Measurements from ENCODE around the gene C19orf85. TPM values are rescaled to one million over a fixed set of nuclear protein-coding genes. Genes with fewer than 3 reads are reported as not detected.

Gene C19orf85
- total RNA-seq, 1 experiment from 2014 or later = not detected

DNA sequence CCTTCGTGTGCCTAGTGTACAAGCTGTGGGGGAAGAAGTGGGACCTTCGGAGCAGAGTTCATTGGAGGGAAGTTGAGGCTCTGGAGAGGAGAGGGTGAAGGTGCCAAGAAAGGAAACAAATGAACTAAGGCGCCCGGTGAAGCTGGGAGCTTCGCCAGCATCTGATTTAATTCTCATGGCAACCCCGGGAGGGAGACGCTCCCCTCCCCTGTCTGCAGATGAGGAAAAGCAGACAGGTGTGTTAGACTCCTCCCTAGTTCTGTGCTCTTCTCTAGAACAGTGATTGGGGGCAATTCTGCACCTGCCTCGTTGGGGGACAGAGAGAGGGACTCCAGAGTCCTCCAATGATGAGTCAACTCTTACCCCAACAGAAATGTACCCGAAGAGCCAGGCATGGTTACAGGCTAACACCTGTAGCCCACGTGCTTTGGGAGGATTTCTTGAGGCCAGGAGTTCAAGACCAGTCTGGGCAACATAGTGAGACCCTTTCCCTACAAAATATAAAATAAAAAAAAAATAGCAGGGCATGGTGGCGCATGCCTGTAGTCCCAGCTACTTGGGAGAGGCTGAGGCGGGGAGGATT lies 27.9 kb upstream of the C19orf85 start:
- DNase-seq (ENCODE audit: low read depth, low spot score) (no peak), ATAC-seq (no peak)
- Histone ChIP-seq H3K27ac (ENCODE audit: low read length) (peak overlapping the region; percentile 64; the same call in 1 of the 2 replicates), H3K4me3 (ENCODE audit: low read depth in 2 of 2, low read length in 2 of 2) (no peak overlapping the region), H3K9me3 (ENCODE audit: control insufficient read depth, insufficient read depth, low read depth, low read length) (no peaks in the 10 kb centered on the region), H3K27me3 (ENCODE audit: control insufficient read depth, insufficient read depth, low read length) (no peaks in the 10 kb centered on the region), H3K4me1 (ENCODE audit: control insufficient read depth, insufficient read depth, low read length) (peaks cover 52% of the 10 kb centered on the region), H3K36me3 (ENCODE audit: control insufficient read depth, insufficient read depth, low read length) (no peaks in the 10 kb centered on the region)
- ChIA-PET POLR2A (interaction anchor here (1.0 kb wide), 1 partner anchor 16 kb away, joined by 3 read pairs; no protein-coding TSS in a partner anchor), CTCF (interaction anchor here (0.5 to 1.4 kb wide), 2 partner anchors 12 to 144 kb away, joined by 5 to 7 read pairs; no protein-coding TSS in a partner anchor)
- no peak for TF ChIP-seq SIN3A (IDR thresholded peaks at IDR 0.05; ENCODE audit: borderline replicate concordance, insufficient read depth, low read depth, low read length)
- TF ChIP-seq, protein P1, sequence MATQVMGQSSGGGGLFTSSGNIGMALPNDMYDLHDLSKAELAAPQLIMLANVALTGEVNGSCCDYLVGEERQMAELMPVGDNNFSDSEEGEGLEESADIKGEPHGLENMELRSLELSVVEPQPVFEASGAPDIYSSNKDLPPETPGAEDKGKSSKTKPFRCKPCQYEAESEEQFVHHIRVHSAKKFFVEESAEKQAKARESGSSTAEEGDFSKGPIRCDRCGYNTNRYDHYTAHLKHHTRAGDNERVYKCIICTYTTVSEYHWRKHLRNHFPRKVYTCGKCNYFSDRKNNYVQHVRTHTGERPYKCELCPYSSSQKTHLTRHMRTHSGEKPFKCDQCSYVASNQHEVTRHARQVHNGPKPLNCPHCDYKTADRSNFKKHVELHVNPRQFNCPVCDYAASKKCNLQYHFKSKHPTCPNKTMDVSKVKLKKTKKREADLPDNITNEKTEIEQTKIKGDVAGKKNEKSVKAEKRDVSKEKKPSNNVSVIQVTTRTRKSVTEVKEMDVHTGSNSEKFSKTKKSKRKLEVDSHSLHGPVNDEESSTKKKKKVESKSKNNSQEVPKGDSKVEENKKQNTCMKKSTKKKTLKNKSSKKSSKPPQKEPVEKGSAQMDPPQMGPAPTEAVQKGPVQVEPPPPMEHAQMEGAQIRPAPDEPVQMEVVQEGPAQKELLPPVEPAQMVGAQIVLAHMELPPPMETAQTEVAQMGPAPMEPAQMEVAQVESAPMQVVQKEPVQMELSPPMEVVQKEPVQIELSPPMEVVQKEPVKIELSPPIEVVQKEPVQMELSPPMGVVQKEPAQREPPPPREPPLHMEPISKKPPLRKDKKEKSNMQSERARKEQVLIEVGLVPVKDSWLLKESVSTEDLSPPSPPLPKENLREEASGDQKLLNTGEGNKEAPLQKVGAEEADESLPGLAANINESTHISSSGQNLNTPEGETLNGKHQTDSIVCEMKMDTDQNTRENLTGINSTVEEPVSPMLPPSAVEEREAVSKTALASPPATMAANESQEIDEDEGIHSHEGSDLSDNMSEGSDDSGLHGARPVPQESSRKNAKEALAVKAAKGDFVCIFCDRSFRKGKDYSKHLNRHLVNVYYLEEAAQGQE (IDR thresholded peaks at IDR 0.05; ENCODE audit: insufficient read depth in 1 of 2, low read depth in 2 of 2, low read length in 1 of 2) = no peak
- in situ Hi-C loops (cut with HindIII; ENCODE audit: low pct_unique_long_range_greater_than_20kb, low sequenced_read_pairs) (no loop called here), intact Hi-C loops (cut with micrococcal nuclease; ENCODE audit: unreplicated experiment) (no loop called here)
- TSS peak; percentile 73 for BruUV-seq (replicated peaks)

DNA sequence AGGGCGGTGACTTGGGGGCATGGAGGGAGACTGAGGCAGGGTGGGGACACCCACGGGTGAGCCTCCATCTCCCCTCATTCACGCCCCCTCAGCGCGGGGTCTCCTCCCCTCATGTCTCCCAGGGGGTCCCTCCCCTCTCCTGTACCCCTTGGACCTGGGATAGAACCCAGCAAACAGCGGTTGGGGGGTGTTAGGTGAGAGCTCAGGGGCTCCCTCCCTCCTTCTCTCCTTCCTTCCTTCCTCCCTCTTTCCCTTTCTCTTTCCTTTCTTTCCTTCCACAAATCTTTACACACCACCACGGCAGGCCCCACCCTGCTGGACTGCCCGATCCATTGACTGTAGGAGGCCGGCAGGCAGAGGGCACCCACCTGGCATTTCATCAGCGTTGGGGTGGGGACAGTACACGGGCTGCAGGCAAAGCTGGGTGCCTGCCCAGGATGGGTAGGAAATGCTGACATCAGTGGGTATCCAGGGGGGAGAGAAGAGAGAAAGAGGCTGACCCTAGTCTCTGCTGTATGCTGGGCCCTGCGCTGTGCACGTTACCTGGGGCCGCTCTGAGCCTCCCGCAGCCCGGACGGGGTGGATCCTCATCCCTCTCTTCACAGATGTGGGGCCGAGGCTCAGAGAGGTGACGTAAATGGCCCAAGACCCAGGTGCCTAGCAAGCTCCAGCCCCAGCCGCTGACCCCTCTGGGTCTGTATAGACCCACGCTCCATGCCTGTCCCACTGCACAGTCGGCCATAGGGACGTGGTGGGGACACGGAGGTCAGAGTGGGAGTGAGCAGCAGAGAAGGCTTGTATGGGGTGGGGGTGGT lies 27.2 kb upstream of the C19orf85 start:
- Histone ChIP-seq H3K27ac (ENCODE audit: low read length) (peak overlapping the region; percentile 64), H3K9me3 (ENCODE audit: control insufficient read depth, insufficient read depth, low read depth, low read length) (no peaks in the 10 kb centered on the region), H3K27me3 (ENCODE audit: control insufficient read depth, insufficient read depth, low read length) (no peaks in the 10 kb centered on the region), H3K4me1 (ENCODE audit: control insufficient read depth, insufficient read depth, low read length) (peaks cover 59% of the 10 kb centered on the region), H3K4me3 (ENCODE audit: low read depth in 2 of 2, low read length in 2 of 2) (no peak overlapping the region), H3K36me3 (ENCODE audit: control insufficient read depth, insufficient read depth, low read length) (no peaks in the 10 kb centered on the region)
- TF ChIP-seq, protein P2, sequence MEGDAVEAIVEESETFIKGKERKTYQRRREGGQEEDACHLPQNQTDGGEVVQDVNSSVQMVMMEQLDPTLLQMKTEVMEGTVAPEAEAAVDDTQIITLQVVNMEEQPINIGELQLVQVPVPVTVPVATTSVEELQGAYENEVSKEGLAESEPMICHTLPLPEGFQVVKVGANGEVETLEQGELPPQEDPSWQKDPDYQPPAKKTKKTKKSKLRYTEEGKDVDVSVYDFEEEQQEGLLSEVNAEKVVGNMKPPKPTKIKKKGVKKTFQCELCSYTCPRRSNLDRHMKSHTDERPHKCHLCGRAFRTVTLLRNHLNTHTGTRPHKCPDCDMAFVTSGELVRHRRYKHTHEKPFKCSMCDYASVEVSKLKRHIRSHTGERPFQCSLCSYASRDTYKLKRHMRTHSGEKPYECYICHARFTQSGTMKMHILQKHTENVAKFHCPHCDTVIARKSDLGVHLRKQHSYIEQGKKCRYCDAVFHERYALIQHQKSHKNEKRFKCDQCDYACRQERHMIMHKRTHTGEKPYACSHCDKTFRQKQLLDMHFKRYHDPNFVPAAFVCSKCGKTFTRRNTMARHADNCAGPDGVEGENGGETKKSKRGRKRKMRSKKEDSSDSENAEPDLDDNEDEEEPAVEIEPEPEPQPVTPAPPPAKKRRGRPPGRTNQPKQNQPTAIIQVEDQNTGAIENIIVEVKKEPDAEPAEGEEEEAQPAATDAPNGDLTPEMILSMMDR (IDR thresholded peaks at IDR 0.05) = no peak
- TF ChIP-seq, protein P1 (IDR thresholded peaks at IDR 0.05; ENCODE audit: insufficient read depth in 1 of 2, low read depth in 2 of 2, low read length in 1 of 2) = no peak
- TF ChIP-seq TCF7L2 (IDR thresholded peaks at IDR 0.05; ENCODE audit: low read depth, low read length) (no peak), SIN3A (IDR thresholded peaks at IDR 0.05; ENCODE audit: borderline replicate concordance, insufficient read depth, low read depth, low read length) (no peak), POLR2AphosphoS5 (IDR thresholded peaks at IDR 0.05; ENCODE audit: low read depth, low read length) (no peak)
- ChIA-PET CTCF (interaction anchor here (1.2 kb wide), 1 partner anchor 24 kb away, joined by 4 read pairs; no protein-coding TSS in a partner anchor), POLR2A (interaction anchor here (0.7 to 1.0 kb wide), 2 partner anchors 15 to 133 kb away, joined by 3 to 5 read pairs; no protein-coding TSS in a partner anchor)
- intact Hi-C loops (cut with micrococcal nuclease; ENCODE audit: unreplicated experiment) (no loop called here), in situ Hi-C loops (cut with HindIII; ENCODE audit: low pct_unique_long_range_greater_than_20kb, low sequenced_read_pairs) (no loop called here)
- no TSS peak for BruUV-seq (replicated peaks)
- ATAC-seq (0 out of 2 replicates have a peak, but pooled peaks have one; percentile 3), DNase-seq (ENCODE audit: low read depth, low spot score) (no peak)
